Keratinocyte (primary cell): ENCODE results near the gene ADGRF5. TPM values are rescaled to one million over a fixed set of nuclear protein-coding genes. Genes with fewer than 3 reads are reported as not detected.

Source experiments
- DNase-seq: peaks from one replicate; pipeline ENCODE4 v3.0.0-alpha.2; 2011; ENCODE audit warnings: low read depth, missing footprints, low spot score
- FAIRE-seq: peaks from 2 replicates; lab custom pipeline; 2011; peaks lifted over from hg19 to GRCh38; lab: Jason Lieb, UNC
- H2AFZ ChIP-seq: 2 replicates; pipeline ENCODE4 v1.6.0; 2012; ENCODE audit warnings: low read length, control low read depth, inconsistent platforms; ENCODE audit not compliant: control insufficient read depth
- H3K27ac ChIP-seq: 2 replicates; pipeline ENCODE4 v1.5.1; 2011; ENCODE audit warnings: low read length; ENCODE audit not compliant: control insufficient read depth, insufficient read depth
- H3K27me3 ChIP-seq: 3 replicates; pipeline ENCODE4 v1.6.0; 2011; ENCODE audit warnings: low read length; ENCODE audit not compliant: control insufficient read depth, insufficient read depth; ENCODE audit errors: extremely low read depth
- H3K36me3 ChIP-seq, 2 experiments: 2 replicates in 1 of 2; 3 replicates in 1 of 2; pipeline ENCODE4 v1.5.1; 2011; ENCODE audit warnings: low read length in 2 of 2, mild to moderate bottlenecking in 1 of 2; ENCODE audit not compliant: control insufficient read depth in 2 of 2, insufficient read depth in 2 of 2; ENCODE audit errors: extremely low read depth in 1 of 2
- H3K4me1 ChIP-seq: 3 replicates; pipeline ENCODE4 v1.5.1; 2011; ENCODE audit warnings: low read length; ENCODE audit not compliant: control insufficient read depth, insufficient read depth; ENCODE audit errors: extremely low read depth
- H3K4me2 ChIP-seq: 3 replicates; pipeline ENCODE4 v1.6.0; 2011; ENCODE audit warnings: low read depth, low read length; ENCODE audit not compliant: control insufficient read depth, insufficient read depth; ENCODE audit errors: extremely low read depth
- H3K4me3 ChIP-seq, 3 experiments: fragments of 200-600 bp in 1 of 3; sonication (generic) in 1 of 3; 2 replicates in 2 of 3; 3 replicates in 1 of 3; pipeline ENCODE4 v1.5.1; 2011 to 2016; ENCODE audit warnings: low read length in 3 of 3, mild to moderate bottlenecking in 3 of 3, control low read depth in 2 of 3, inconsistent platforms in 1 of 3, low read depth in 1 of 3, mixed read lengths in 1 of 3, mixed run types in 1 of 3, moderate library complexity in 1 of 3; ENCODE audit not compliant: control insufficient read depth in 2 of 3, insufficient read depth in 2 of 3; ENCODE audit errors: extremely low read depth in 1 of 3
- H3K79me2 ChIP-seq: 2 replicates; pipeline ENCODE4 v1.6.0; 2012; ENCODE audit warnings: low read length; ENCODE audit not compliant: control insufficient read depth, insufficient read depth
- H3K9ac ChIP-seq: 3 replicates; pipeline ENCODE4 v1.6.0; 2011; ENCODE audit warnings: low read length; ENCODE audit not compliant: control insufficient read depth, insufficient read depth; ENCODE audit errors: extremely low read depth
- H3K9me1 ChIP-seq: 3 replicates; pipeline ENCODE4 v1.6.0; 2011; ENCODE audit warnings: low read length; ENCODE audit not compliant: control insufficient read depth, insufficient read depth; ENCODE audit errors: extremely low read depth
- H3K9me3 ChIP-seq: 2 replicates; pipeline ENCODE4 v1.5.1; 2012; ENCODE audit warnings: low read depth, low read length; ENCODE audit not compliant: control insufficient read depth
- H4K20me1 ChIP-seq: 3 replicates; pipeline ENCODE4 v1.6.0; 2011; ENCODE audit warnings: low read length; ENCODE audit not compliant: control insufficient read depth, insufficient read depth; ENCODE audit errors: extremely low read depth
- CTCF ChIP-seq, 3 experiments: IDR thresholded peaks in 1 of 3; conservative IDR thresholded peaks in 1 of 3; optimal IDR thresholded peaks in 1 of 3; 2 replicates in 2 of 3; 3 replicates in 1 of 3; pipeline versions ENCODE3 to v1.5.1; 2011; ENCODE audit warnings: low read length in 3 of 3, mild to moderate bottlenecking in 3 of 3, moderate library complexity in 2 of 3, control low read depth in 1 of 3, inconsistent platforms in 1 of 3; ENCODE audit not compliant: insufficient read depth in 2 of 3; ENCODE audit errors: extremely low read depth in 1 of 3
- EZH2 ChIP-seq: IDR thresholded peaks from one replicate; pipeline ENCODE4 v1.6.1; 2012; ENCODE audit warnings: inconsistent platforms, mild to moderate bottlenecking, low read length, moderate library complexity
- dilution Hi-C: fragments of 300-500 bp; cut with MboI; formaldehyde crosslinking; loops from one replicate; pipeline ENCODE4 v1.7.0; 2020; ENCODE audit warnings: low sequenced_read_pairs; ENCODE audit not compliant: extremely low pct_ligation_motif_present
- polyA plus RNA-seq, 5 experiments: library from polyadenylated mRNA; depleted of rRNA in 3 of 5; stranded (reverse) in 3 of 5; stranded (forward) in 1 of 5; unstranded in 1 of 5; fragments of >200 nt; gene quantifications; 1 replicate in 1 of 5; 2 replicates in 3 of 5; 3 replicates in 1 of 5; pipeline versions ENCODE4 v1.2.1 to v1.2.3, GENCODE V29; 2011 to 2012; ENCODE audit warnings: missing spikeins in 2 of 5, low read depth in 1 of 5, low replicate concordance in 1 of 5

Gene ADGRF5
- polyA plus RNA-seq, 1 donor (not counting 4 experiments of a cell fraction or from before 2014, with no cell fraction given): not detected

- Histone ChIP-seq H4K20me1 (no peaks in the 10 kb centered on the region), H3K4me2 (no peak overlapping the region), H3K27ac (no peak overlapping the region), H3K9me1 (no peaks in the 10 kb centered on the region), H3K36me3 (no peaks in the 10 kb centered on the region), H3K4me3 (no peak overlapping the region), H3K4me1 (no peaks in the 10 kb centered on the region), H3K27me3 (no peaks in the 10 kb centered on the region), H3K9ac (no peak overlapping the region), H2AFZ (no peak overlapping the region), H3K79me2 (no peaks in the 10 kb centered on the region), H3K9me3 (no peaks in the 10 kb centered on the region)
- TF ChIP-seq CTCF (optimal IDR thresholded peaks at IDR 0.05 in 1 of 3, IDR thresholded peaks at IDR 0.05 in 1 of 3, conservative IDR thresholded peaks at IDR 0.05 in 1 of 3; ENCODE audit: extremely low read depth in 1 of 3, insufficient read depth in 2 of 3, low read length in 3 of 3) (no peak), EZH2 (no peak)
- no peak for FAIRE-seq
- DNase-seq: no peak
- dilution Hi-C loops: no loop called here
These were observed 27.3 kb downstream of the ADGRF5 start for GRCh38 chr6:46894433-46894832.

GRCh38 chr6:46893648-46894047, 28.1 kb downstream of the ADGRF5 start:
- DNase-seq (no peak), FAIRE-seq (no peak)
- Histone ChIP-seq H3K9me3 (no peaks in the 10 kb centered on the region), H3K4me1 (no peaks in the 10 kb centered on the region), H2AFZ (no peak overlapping the region), H3K27ac (no peak overlapping the region), H4K20me1 (no peaks in the 10 kb centered on the region), H3K36me3 (no peaks in the 10 kb centered on the region), H3K9me1 (no peaks in the 10 kb centered on the region), H3K9ac (no peak overlapping the region), H3K27me3 (no peaks in the 10 kb centered on the region), H3K4me2 (no peak overlapping the region), H3K79me2 (no peaks in the 10 kb centered on the region), H3K4me3 (no peak overlapping the region)
- dilution Hi-C loops: no loop called here
- TF ChIP-seq CTCF (optimal IDR thresholded peaks at IDR 0.05 in 1 of 3, IDR thresholded peaks at IDR 0.05 in 1 of 3, conservative IDR thresholded peaks at IDR 0.05 in 1 of 3; ENCODE audit: extremely low read depth in 1 of 3, insufficient read depth in 2 of 3, low read length in 3 of 3) (no peak), EZH2 (no peak)
